ENCODE results near the gene ELFN2.

The ELFN2 gene

GRCh38 chr22:37353839-37354238 is 73.4 kb downstream of the ELFN2 start:
- DNase-seq, result no peak

- DNase-seq, result no peak
Observed at GRCh38 chr22:37352481-37352880, 74.8 kb downstream of the ELFN2 start.

GRCh38 chr22:37351232-37351631 is 76.0 kb downstream of the ELFN2 start:
- DNase-seq, result no peak

DNA sequence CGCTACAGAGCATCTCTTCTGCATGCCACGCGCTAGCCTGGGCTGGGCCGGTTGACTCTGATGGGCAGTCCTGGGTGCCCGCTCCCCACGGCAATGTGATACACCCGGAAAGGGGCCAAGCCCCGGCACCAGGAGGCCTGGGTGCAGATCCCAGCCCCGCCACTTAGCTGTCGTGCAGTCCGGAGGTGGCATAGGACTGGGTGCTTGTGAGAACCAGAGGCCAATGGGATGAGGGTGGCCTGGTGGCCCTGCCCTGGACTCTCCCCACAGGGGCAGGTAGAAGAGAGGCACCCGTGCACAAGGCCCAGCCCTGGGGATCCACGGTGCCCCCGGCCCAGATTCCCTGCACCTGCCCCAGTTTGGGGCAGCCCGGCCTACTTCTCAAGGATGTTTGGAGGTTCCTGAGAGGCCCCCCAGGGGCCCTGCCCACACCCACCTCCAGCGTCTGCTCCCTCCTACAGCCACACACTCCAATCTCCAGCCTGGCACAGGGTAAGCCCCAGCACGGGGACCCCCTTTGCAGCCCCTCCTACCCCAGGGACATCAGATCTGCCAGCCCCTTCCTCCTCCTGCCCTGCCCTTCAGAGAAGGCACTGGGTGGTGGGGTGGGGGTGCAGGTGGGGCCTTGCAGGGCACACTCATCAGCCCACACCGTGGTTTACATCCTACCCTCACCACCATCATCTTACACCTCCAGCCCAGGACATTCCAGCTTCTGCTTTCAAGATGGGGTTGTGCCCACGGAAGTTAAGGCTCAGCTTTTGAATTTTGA is 78.0 kb downstream of the ELFN2 start:
- no peak for DNase-seq

DNA sequence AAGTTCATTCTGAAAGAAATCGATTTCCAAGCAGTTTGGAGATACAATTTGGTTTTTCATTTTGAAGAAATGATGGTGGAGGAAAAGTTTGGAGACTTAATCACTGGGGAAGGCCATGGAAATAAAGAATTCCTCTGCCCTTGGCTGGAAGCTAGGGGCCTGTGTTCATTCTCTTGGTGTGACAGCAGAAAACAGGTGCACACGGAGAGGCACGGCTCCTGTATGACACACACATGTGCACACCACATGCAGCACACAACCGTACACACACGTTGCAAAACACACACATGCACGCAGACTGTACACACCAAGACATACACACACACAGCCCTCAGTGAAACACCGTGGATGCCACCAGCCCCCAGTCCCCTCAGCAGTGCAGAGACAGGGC is 80.8 kb downstream of the ELFN2 start:
- DNase-seq, result no peak

DNA sequence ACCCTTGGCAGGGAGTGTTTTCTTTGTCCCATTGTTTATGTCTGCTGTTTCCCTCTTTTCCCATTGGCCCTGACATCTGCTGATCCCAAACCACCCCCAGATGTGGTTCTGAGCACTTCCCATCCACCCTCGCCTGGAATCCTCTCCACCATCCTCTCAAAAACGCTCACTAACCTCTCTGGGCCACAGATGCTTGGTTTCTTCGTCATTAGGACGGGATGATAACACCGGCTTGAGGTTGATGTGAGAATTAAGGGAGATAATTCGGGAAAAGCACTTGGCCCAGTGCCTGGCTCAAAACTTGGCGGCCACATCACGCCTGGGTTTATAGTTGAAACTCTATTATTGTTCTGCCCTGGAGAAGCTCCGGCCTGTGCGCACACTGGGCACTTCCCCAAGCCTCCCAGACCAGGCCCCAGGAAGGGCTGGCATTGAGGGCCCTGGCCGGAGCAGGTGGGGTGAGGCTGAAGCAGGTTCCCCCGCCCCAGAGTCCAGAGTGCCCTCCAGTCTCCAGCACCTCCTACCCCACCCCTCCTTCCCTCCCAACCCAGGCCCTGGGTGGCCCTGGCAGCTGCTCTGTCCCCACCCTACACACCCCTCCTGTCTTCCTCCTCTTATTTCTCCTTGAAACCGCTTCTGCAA is 81.3 kb downstream of the ELFN2 start:
- DNase-seq, result no peak

GRCh38 chr22:37344735-37345449 is 82.4 kb downstream of the ELFN2 start:
- DNase-seq, result no peak

GRCh38 chr22:37343863-37344734 is 83.2 kb downstream of the ELFN2 start:
- DNase-seq, result no peak

DNA sequence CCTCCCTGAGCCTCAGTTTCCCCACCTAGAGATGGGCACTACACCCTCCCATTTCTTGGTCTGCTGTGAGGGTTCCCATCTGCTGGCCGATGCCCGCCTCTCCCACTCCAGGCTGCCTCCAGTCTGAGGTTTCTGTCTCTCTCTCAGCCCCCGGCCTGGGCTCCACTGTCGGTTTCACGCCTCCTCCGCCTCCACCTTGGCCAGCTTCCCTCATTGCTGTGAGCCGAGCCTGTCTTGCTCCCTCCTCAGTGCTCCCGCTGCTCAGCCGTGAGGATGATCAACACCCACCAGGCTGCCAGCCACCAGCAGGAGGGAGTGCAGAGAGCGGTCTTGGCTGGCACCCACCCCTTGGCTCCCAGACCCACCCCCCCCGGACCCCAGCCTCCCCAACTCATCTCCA is 83.9 kb downstream of the ELFN2 start:
- no peak for DNase-seq

DNA sequence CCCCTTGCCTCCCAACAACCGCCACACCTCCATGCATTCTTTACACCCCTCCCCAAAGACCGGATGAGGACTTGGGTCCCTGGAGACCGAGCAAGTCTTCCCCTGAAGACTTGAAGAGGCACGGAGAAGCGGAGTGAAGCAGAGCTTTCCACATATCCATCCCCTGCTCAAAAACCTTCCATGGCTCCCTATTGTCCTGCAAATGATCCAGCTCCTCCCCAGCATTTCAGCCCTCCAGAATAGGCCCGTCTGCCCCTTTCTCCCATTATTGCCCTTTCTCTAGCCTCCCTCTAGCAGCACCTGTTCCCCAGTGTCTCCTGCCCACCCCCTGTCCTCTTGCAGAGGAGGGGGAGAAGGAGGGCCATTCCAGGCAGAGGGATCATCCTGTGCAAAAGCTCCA is 85.2 kb downstream of the ELFN2 start:
- no peak for DNase-seq

- no peak for DNase-seq
Observed at GRCh38 chr22:37340331-37341262, 86.7 kb downstream of the ELFN2 start.

DNA sequence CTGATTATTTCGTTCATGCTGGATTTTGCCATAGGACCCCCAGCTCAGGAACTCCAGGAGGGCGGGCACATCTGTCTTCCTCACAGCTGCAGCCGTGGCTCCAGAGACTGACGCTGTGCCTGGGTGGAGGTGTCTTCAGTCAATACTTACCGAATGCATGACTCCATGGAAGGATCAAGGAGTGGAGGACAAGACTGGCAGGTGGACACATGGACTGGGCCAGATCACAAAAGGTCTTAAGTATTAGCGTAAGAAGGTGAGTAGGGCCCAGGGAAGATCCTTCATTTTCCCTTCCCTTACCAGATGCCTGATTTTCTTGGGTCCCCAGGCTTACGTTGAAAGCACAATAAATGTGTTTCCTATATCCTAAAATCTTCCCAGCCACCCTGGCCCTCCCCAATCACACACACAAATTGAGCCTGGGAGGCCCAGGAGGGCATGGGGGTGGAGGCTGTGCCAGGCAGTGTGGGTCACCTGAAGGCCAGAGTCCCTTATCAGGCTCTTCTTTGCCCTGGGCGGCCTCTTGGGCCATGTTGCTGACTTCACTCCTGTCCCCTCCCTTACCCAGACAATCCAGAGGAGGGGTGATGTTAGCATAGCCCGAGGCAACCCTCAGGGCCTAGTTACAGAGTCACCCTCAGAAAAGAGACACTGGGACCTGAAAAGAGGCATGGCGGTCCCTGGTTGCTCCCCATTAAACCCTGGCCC is 88.6 kb downstream of the ELFN2 start:
- no peak for DNase-seq

- no peak for DNase-seq
Observed at GRCh38 chr22:37337204-37337943, 89.9 kb downstream of the ELFN2 start.

DNA sequence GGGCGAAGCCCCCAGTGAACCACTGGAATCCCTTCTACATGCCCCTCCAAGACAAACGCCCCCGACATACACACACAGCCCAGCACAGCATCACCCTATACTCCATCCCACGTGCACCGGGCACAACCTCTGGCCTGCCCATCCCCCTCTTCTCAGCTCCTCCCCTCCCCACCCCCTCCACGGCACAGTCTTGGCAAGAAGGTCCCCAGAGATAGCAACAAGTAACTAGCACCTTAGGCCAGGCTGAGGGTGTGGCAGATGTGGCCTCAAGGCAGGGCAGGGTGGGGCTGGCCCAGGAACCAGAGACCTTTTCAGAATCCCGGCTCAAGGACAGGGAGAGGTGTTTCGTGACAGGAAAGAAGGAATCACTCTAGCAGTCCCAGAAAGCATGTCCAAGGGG is 90.7 kb downstream of the ELFN2 start:
- DNase-seq, result no peak

GRCh38 chr22:37335806-37336199 is 91.5 kb downstream of the ELFN2 start:
- DNase-seq, result no peak

- no peak for DNase-seq
Observed at GRCh38 chr22:37334859-37335805, 92.1 kb downstream of the ELFN2 start.

GRCh38 chr22:37334461-37334858 is 92.8 kb downstream of the ELFN2 start:
- DNase-seq, result no peak

DNA sequence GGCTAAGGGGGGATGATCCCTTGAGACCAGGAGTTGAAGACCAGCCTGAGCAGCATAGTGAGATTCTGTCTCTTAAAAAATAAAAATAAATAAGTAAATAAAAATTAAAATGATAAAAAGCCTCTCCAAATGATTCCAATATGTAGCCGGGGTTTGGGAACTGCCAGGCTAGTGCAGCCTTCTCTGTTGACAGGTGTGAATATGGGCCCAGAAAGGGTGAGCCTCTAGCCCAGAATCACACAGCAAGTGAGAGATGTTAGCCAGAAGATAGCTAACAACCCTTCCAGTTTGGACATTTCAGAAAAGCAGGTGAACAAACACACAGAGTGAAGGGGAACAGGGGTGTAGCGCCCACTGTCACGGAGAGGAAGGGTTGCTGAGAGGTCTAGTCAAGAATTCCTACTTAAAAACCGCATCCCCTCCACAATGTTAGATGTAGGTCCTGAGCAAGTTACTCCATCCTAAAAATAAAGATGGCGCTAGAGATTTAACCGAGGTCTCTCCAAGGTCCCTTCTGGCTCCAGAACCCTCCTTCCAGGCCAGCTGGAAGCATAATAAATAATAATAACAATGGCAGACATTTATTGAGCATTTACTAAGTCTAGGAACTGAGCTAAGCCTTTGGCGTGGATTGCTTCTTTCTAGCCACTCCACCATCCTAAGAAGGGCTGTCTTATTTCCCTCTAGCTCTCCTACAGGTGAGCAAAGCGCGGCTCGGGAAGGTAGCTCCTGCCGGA is 93.4 kb downstream of the ELFN2 start:
- DNase-seq, result no peak
